Small intestine (tissue), 7 donors: ENCODE measurements around the gene GRIK1. TPM values are rescaled to one million over a fixed set of nuclear protein-coding genes. Genes with fewer than 3 reads are reported as not detected.

ENCODE experiments used
- DNase-seq, 2 donors: peaks; one replicate each; pipeline versions ENCODE4 v3.0.0 to v3.0.0-alpha.2; 2013
- FAIRE-seq: peaks from 2 replicates; lab custom pipeline; 2012; peaks lifted over from hg19 to GRCh38; lab: Jason Lieb, UNC
- H3K27ac ChIP-seq, 3 donors: one replicate each; pipeline ENCODE4 v1.5.1; 2013; ENCODE audit warnings: low read length in 2 of 3, mild to moderate bottlenecking in 2 of 3, control low read depth in 1 of 3, inconsistent platforms in 1 of 3, low read depth in 1 of 3, moderate library complexity in 1 of 3
- H3K27me3 ChIP-seq, 3 donors: one replicate each; pipeline ENCODE4 v1.6.1; 2013; ENCODE audit warnings: low read length in 3 of 3, inconsistent platforms in 1 of 3; ENCODE audit not compliant: control insufficient read depth in 3 of 3, insufficient read depth in 3 of 3
- H3K36me3 ChIP-seq, 3 donors: one replicate each; pipeline ENCODE4 v1.6.1; 2013; ENCODE audit warnings: low read length in 3 of 3, inconsistent platforms in 1 of 3, low read depth in 1 of 3, mild to moderate bottlenecking in 1 of 3, moderate library complexity in 1 of 3; ENCODE audit not compliant: control insufficient read depth in 3 of 3, insufficient read depth in 2 of 3
- H3K4me1 ChIP-seq, 3 donors: one replicate each; pipeline ENCODE4 v1.6.1; 2013; ENCODE audit warnings: low read length in 2 of 3, inconsistent platforms in 1 of 3, low read depth in 1 of 3, mild to moderate bottlenecking in 1 of 3, moderate library complexity in 1 of 3; ENCODE audit not compliant: control insufficient read depth in 3 of 3, insufficient read depth in 2 of 3
- H3K4me3 ChIP-seq, 3 donors: one replicate each; pipeline ENCODE4 v1.5.1; 2013; ENCODE audit warnings: low read length in 3 of 3, control low read depth in 1 of 3, inconsistent platforms in 1 of 3, low read depth in 1 of 3, mild to moderate bottlenecking in 1 of 3, moderate library complexity in 1 of 3
- H3K9me3 ChIP-seq, 2 donors: one replicate each; pipeline ENCODE4 v1.6.1; 2013; ENCODE audit warnings: low read depth in 1 of 2, low read length in 1 of 2; ENCODE audit not compliant: control insufficient read depth in 2 of 2, insufficient read depth in 1 of 2
- WGBS, 3 donors: extraction: QIAGEN DNeasy Blood & Tissue Kit; methylation state at CpG; one replicate each; pipeline ENCODE4 v1.1.7; 2013; 5-methylcytosine and 5-hydroxymethylcytosine counted together
- polyA plus RNA-seq, 4 donors: library from polyadenylated mRNA; stranded (reverse) in 3 of 4; unstranded in 1 of 4; fragments of 200-250 nt in 3 of 4; fragments of 120-200 nt in 1 of 4; gene quantifications; one replicate each; pipeline versions ENCODE4 v1.2.1 to v1.2.3, GENCODE V29; 2013
- donor health status: healthy with polysubstance abuse.
- donor health status: control.
- donor health status: control.
- donor health status: Bipolar disorder and iron deficiency.
- donor health status: healthy.

The GRIK1 gene
- polyA plus RNA-seq, 4 donors = 0.24 to 0.37 TPM; not detected in 2

- no peak for DNase-seq
- H3K36me3 ChIP-seq = no peaks in the 10 kb centered on the region
- FAIRE-seq = no peak
- peaks cover 0 to 2% (median 0%) of the 10 kb centered on the region in 3 donors for H3K27me3 ChIP-seq
- no peaks in the 10 kb centered on the region for H3K4me1 ChIP-seq
- H3K4me3 ChIP-seq = no peak overlapping the region
- no peak overlapping the region for H3K27ac ChIP-seq
- H3K9me3 ChIP-seq = no peaks in the 10 kb centered on the region
Measured at GRCh38 chr21:29822064-29822463, 117.7 kb downstream of the GRIK1 start.

- Histone ChIP-seq H3K9me3 (no peaks in the 10 kb centered on the region), H3K4me3 (no peak overlapping the region), H3K36me3 (no peaks in the 10 kb centered on the region), H3K27me3 (peaks cover 0 to 2% (median 0%) of the 10 kb centered on the region in 3 donors), H3K27ac (no peak overlapping the region), H3K4me1 (no peaks in the 10 kb centered on the region)
- WGBS, 3 donors = 90 to 100% (median 91%) methylated on average over 1 of the region's 1 CpG
- FAIRE-seq (no peak), DNase-seq (no peak)
Measured at GRCh38 chr21:29821230-29821629, 118.6 kb downstream of the GRIK1 start.

- H3K4me1 ChIP-seq = no peaks in the 10 kb centered on the region
- H3K9me3 ChIP-seq = no peaks in the 10 kb centered on the region
- no peak overlapping the region for H3K4me3 ChIP-seq
- H3K27ac ChIP-seq = no peak overlapping the region
- FAIRE-seq (no peak), DNase-seq (no peak)
- WGBS, 3 donors = 35 to 52% (median 46%) methylated on average over 5 of the region's 5 CpGs
- H3K27me3 ChIP-seq = peaks cover 0 to 2% (median 0%) of the 10 kb centered on the region in 3 donors
- no peaks in the 10 kb centered on the region for H3K36me3 ChIP-seq
Measured at GRCh38 chr21:29819675-29820326, 120.0 kb downstream of the GRIK1 start.

GRCh38 chr21:29818383-29818921, 121.3 kb downstream of the GRIK1 start:
- no peak overlapping the region for H3K4me3 ChIP-seq
- 75 to 81% (median 81%) methylated on average over 2 of the region's 2 CpGs for WGBS, 3 donors
- no peaks in the 10 kb centered on the region for H3K9me3 ChIP-seq
- peaks cover 0 to 2% (median 0%) of the 10 kb centered on the region in 3 donors for H3K27me3 ChIP-seq
- DNase-seq (no peak), FAIRE-seq (no peak)
- no peak overlapping the region for H3K27ac ChIP-seq
- H3K4me1 ChIP-seq = no peaks in the 10 kb centered on the region
- H3K36me3 ChIP-seq = no peaks in the 10 kb centered on the region

GRCh38 chr21:29817450-29817849, 122.3 kb downstream of the GRIK1 start:
- H3K4me3 ChIP-seq = no peak overlapping the region
- FAIRE-seq (no peak), DNase-seq (no peak)
- no peaks in the 10 kb centered on the region for H3K9me3 ChIP-seq
- no peak overlapping the region for H3K27ac ChIP-seq
- H3K4me1 ChIP-seq = no peaks in the 10 kb centered on the region
- 53 to 81% (median 71%) methylated on average over 3 of the region's 3 CpGs for WGBS, 3 donors
- H3K36me3 ChIP-seq = no peaks in the 10 kb centered on the region
- peaks cover 0 to 2% (median 0%) of the 10 kb centered on the region in 3 donors for H3K27me3 ChIP-seq

- H3K4me3 ChIP-seq = no peak overlapping the region
- 55 to 73% (median 65%) methylated on average over 3 of the region's 3 CpGs for WGBS, 3 donors
- no peak for FAIRE-seq
Measured at GRCh38 chr21:29812947-29813346, 126.8 kb downstream of the GRIK1 start.

GRCh38 chr21:29810871-29811270, 128.9 kb downstream of the GRIK1 start:
- H3K27me3 ChIP-seq = no peaks in the 10 kb centered on the region
- H3K4me3 ChIP-seq = no peak overlapping the region
- H3K9me3 ChIP-seq = no peaks in the 10 kb centered on the region
- 52 to 68% (median 65%) methylated on average over 4 of the region's 4 CpGs for WGBS, 3 donors
- H3K27ac ChIP-seq = no peak overlapping the region
- H3K36me3 ChIP-seq = no peaks in the 10 kb centered on the region
- DNase-seq = no peak
- FAIRE-seq = no peak
- no peaks in the 10 kb centered on the region for H3K4me1 ChIP-seq

More at GRCh38 chr21:29812947-29813346, 126.8 kb downstream of the GRIK1 start:
- Histone ChIP-seq H3K36me3 (no peaks in the 10 kb centered on the region), H3K27ac (no peak overlapping the region), H3K4me1 (no peaks in the 10 kb centered on the region), H3K9me3 (no peaks in the 10 kb centered on the region), H3K27me3 (peaks cover 0 to 2% (median 0%) of the 10 kb centered on the region in 3 donors)
- no peak for DNase-seq

GRCh38 chr21:29808153-29808552, 131.6 kb downstream of the GRIK1 start:
- Histone ChIP-seq H3K36me3 (no peaks in the 10 kb centered on the region), H3K27ac (no peak overlapping the region), H3K4me3 (no peak overlapping the region), H3K27me3 (no peaks in the 10 kb centered on the region), H3K9me3 (no peaks in the 10 kb centered on the region), H3K4me1 (no peaks in the 10 kb centered on the region)
- DNase-seq = no peak
- WGBS, 3 donors = 55 to 64% (median 56%) methylated on average over 2 of the region's 2 CpGs
- FAIRE-seq = no peak
